22Rv1 (cell line): ENCODE results near the gene DPYSL4.

ENCODE experiments used
- CTCF ChIP-seq: fragments of 450-650 bp; IDR thresholded peaks from 2 replicates; pipeline ENCODE4 v1.5.1; 2017; ENCODE audit warnings: mild to moderate bottlenecking
- ZFX ChIP-seq: fragments of 450-650 bp; IDR thresholded peaks from 2 replicates; pipeline ENCODE4 v1.6.1; 2017; ENCODE audit warnings: antibody characterized with exemption, borderline replicate concordance

DNA sequence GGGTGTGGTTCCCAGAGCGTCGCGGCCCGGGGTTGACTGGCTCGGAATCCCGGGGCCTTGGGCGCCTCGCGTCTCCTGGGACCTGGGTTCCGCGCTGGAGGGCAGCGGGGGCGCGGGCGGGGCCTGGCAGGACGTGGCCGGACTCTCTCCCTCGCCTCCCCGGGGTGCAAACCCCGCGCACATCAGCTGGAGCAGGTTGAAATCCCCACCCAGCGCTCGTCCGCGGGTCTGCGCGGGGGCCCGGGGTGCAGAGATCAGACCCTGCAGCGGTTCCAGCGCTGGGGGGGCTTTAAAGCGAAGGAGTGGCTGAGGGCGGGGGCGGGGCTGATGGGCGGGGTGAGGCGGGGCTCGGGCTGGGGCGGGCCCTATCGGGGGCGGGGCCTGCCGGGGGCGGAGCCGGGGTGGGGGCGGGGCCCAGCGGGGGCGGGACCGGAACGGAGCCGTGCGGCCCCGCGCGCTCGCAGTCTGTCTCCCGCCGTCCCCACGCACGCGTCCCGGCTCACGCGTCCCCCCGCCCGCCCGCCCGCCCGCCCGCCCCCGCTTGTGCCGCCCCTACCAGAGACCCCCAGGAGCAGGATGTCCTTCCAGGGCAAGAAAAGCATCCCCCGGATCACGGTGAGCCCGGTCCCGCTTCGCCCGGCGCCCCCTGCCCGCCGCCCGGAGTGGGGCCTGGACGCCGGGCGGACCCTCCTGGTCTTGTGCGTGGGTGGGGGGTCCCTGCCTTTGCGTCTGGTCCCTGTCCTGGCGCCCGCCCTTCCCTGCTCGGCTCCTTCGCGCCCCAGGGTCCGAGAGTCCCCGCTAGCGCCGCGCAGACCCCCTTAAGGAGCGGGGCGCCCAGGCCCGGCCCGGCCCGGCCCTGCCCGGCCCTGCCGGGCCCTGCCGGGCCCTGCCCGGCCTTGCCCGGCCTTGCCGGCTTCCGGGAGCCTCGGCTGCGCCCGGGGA, at the start of gene DPYSL4:
- TF ChIP-seq CTCF (no peak), ZFX (no peak)
